ENCODE measurements around the gene ZNF3.

DNA sequence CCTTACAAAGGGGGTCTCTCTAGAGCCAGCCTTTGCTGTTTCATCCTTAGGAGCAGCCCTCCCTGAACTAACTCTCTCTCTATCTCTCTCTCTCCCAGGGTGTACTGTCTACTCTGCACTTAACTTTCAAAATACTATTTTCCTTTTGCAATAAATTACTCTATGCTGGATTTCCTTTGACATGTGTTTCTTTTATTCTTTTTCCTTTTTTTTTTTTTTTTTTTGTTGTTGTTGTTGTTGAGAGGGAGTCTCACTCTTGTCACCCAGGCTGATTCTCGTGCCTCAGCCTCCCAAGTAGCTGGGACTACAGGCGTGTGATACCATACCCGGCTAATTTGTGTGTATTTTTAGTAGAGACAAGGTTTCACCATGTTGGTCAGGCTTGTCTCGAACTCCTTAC lies 1.5 kb upstream of the ZNF3 start:
- TF ChIP-seq CTCF (IDR thresholded peaks at IDR 0.05) (no peak), POLR2A (IDR thresholded peaks at IDR 0.05) (no peak)
